Fibroblast of gingiva (primary cell): ENCODE results near the gene NACAD.

ENCODE experiments used
- DNase-seq: peaks from one replicate; pipeline ENCODE4 v3.0.0-alpha.2; 2011; ENCODE audit warnings: low read depth

NACAD gene

GRCh38 chr7:45088821-45089340 is at the start of gene NACAD:
NACAD (minus strand) TSS chr7:45088969; CDS start chr7:45088894, 75 bp downstream.
- DNase-seq: no peak

- DNase-seq: peak; percentile 59
These were observed 47.6 kb upstream of the NACAD start for GRCh38 chr7:45136106-45137060.

GRCh38 chr7:45133877-45134276 is 45.1 kb upstream of the NACAD start:
- no peak for DNase-seq

- no peak for DNase-seq
These were observed 44.6 kb upstream of the NACAD start for GRCh38 chr7:45133352-45133751.

GRCh38 chr7:45132708-45133320 is 44.0 kb upstream of the NACAD start:
- DNase-seq: no peak

- DNase-seq: no peak
These were observed 43.1 kb upstream of the NACAD start for GRCh38 chr7:45131891-45132290.

- no peak for DNase-seq
These were observed 42.1 kb upstream of the NACAD start for GRCh38 chr7:45130910-45131309.

GRCh38 chr7:45129906-45130305 is 41.1 kb upstream of the NACAD start:
- DNase-seq: no peak

GRCh38 chr7:45129181-45129800 is 40.5 kb upstream of the NACAD start:
- DNase-seq: no peak

GRCh38 chr7:45126920-45127319 is 38.2 kb upstream of the NACAD start:
- no peak for DNase-seq

GRCh38 chr7:45126201-45126600 is 37.4 kb upstream of the NACAD start:
- no peak for DNase-seq

GRCh38 chr7:45125193-45125904 is 36.6 kb upstream of the NACAD start:
- no peak for DNase-seq

GRCh38 chr7:45123913-45124710 is 35.3 kb upstream of the NACAD start:
- no peak for DNase-seq

GRCh38 chr7:45122975-45123860 is 34.4 kb upstream of the NACAD start:
- no peak for DNase-seq

GRCh38 chr7:45119550-45119949 is 30.8 kb upstream of the NACAD start:
- no peak for DNase-seq

- no peak for DNase-seq
These were observed 30.1 kb upstream of the NACAD start for GRCh38 chr7:45118889-45119331.

GRCh38 chr7:45118292-45118691 is 29.5 kb upstream of the NACAD start:
- DNase-seq: no peak

- DNase-seq: no peak
These were observed 28.8 kb upstream of the NACAD start for GRCh38 chr7:45117582-45117981.

- no peak for DNase-seq
These were observed 27.3 kb upstream of the NACAD start for GRCh38 chr7:45116048-45116447.

- no peak for DNase-seq
These were observed 26.2 kb upstream of the NACAD start for GRCh38 chr7:45114926-45115325.
